Progenitor cell of endocrine pancreas (in vitro differentiated cells): ENCODE results near the gene CTNNA2. TPM values are rescaled to one million over a fixed set of nuclear protein-coding genes. Genes with fewer than 3 reads are reported as not detected.

Experiments used
- DNase-seq: peaks from one replicate; pipeline ENCODE4 v3.0.0; 2021; ENCODE audit warnings: low spot score; ENCODE audit not compliant: unreplicated experiment
- H3K27ac Mint-ChIP-seq: 2 replicates; pipeline ENCODE4 v1.8.0; 2021; ENCODE audit warnings: mild to moderate bottlenecking, moderate library complexity, mixed read lengths
- H3K27me3 Mint-ChIP-seq: 2 replicates; pipeline ENCODE4 v1.8.0; 2021; ENCODE audit warnings: mixed read lengths
- H3K36me3 Mint-ChIP-seq: 2 replicates; pipeline ENCODE4 v1.8.0; 2022; ENCODE audit warnings: mixed read lengths; ENCODE audit not compliant: insufficient read depth
- H3K4me1 Mint-ChIP-seq: 2 replicates; pipeline ENCODE4 v1.8.0; 2021; ENCODE audit warnings: low read depth, mixed read lengths
- H3K4me3 Mint-ChIP-seq: 2 replicates; pipeline ENCODE4 v1.8.0; 2021; ENCODE audit warnings: low read depth, mild to moderate bottlenecking, moderate library complexity, mixed read lengths
- H3K9me3 Mint-ChIP-seq: 2 replicates; pipeline ENCODE4 v1.8.0; 2021; ENCODE audit warnings: low read depth, mixed read lengths
- CTCF ChIP-seq: fragments of 200-600 bp; sonication (generic); IDR thresholded peaks from one replicate; pipeline ENCODE4 v1.5.0; 2021; ENCODE audit warnings: antibody characterized with exemption, mild to moderate bottlenecking; ENCODE audit not compliant: unreplicated experiment
- total RNA-seq: library from RNA; stranded (reverse); gene quantifications from 2 replicates; pipeline ENCODE4 v1.2.1, GENCODE V29; 2021

Gene CTNNA2
- total RNA-seq, 1 donor from 2014 or later: 10.2 TPM

- H3K27me3 Mint-ChIP-seq: peaks cover 77% of the 10 kb centered on the region
- no peak overlapping the region for H3K27ac Mint-ChIP-seq
- no peak overlapping the region for H3K4me3 Mint-ChIP-seq
- H3K9me3 Mint-ChIP-seq: no peaks in the 10 kb centered on the region
- H3K4me1 Mint-ChIP-seq: peaks cover 7% of the 10 kb centered on the region
- TF ChIP-seq CTCF: no peak
- H3K36me3 Mint-ChIP-seq: no peaks in the 10 kb centered on the region
- no peak for DNase-seq
Measured at GRCh38 chr2:80300346-80300745, 787.5 kb downstream of the CTNNA2 start.

- no peak overlapping the region for H3K27ac Mint-ChIP-seq
- H3K27me3 Mint-ChIP-seq: peaks cover 79% of the 10 kb centered on the region
- no peaks in the 10 kb centered on the region for H3K9me3 Mint-ChIP-seq
- peaks cover 7% of the 10 kb centered on the region for H3K4me1 Mint-ChIP-seq
- DNase-seq: no peak
- no peak overlapping the region for H3K4me3 Mint-ChIP-seq
- TF ChIP-seq CTCF: no peak
- H3K36me3 Mint-ChIP-seq: no peaks in the 10 kb centered on the region
Measured at GRCh38 chr2:80300954-80301353, 788.1 kb downstream of the CTNNA2 start.

- Mint-ChIP-seq H3K36me3 (no peaks in the 10 kb centered on the region), H3K27ac (no peak overlapping the region), H3K27me3 (peaks cover 84% of the 10 kb centered on the region), H3K4me1 (peaks cover 7% of the 10 kb centered on the region), H3K9me3 (no peaks in the 10 kb centered on the region), H3K4me3 (peak overlapping the region; percentile 70)
- DNase-seq: no peak
- TF ChIP-seq CTCF: no peak
Measured at GRCh38 chr2:80302001-80302313, 789.1 kb downstream of the CTNNA2 start.

GRCh38 chr2:80302314-80303005, 789.6 kb downstream of the CTNNA2 start:
- no peak for TF ChIP-seq CTCF
- Mint-ChIP-seq H3K9me3 (no peaks in the 10 kb centered on the region), H3K4me3 (peak overlapping the region; percentile 77), H3K27ac (peak overlapping the region; percentile 70), H3K36me3 (no peaks in the 10 kb centered on the region), H3K4me1 (peaks cover 7% of the 10 kb centered on the region), H3K27me3 (peaks cover 84% of the 10 kb centered on the region)
- DNase-seq: no peak

- Mint-ChIP-seq H3K27me3 (peaks cover 90% of the 10 kb centered on the region), H3K36me3 (no peaks in the 10 kb centered on the region), H3K9me3 (no peaks in the 10 kb centered on the region), H3K4me1 (peaks cover 7% of the 10 kb centered on the region), H3K4me3 (peak overlapping the region; percentile 77), H3K27ac (peak overlapping the region; percentile 26)
- peak; percentile 16 for DNase-seq
- TF ChIP-seq CTCF: peak; percentile 8
Measured at GRCh38 chr2:80303006-80303908, 790.4 kb downstream of the CTNNA2 start.
